NCI-H1417 (cell line): ENCODE measurements around the gene CDS2.

Experiments
- DNase-seq, 3 experiments: peaks; one replicate each; lab custom pipeline; 2025; lab: John Stamatoyannopoulos, UW

Gene CDS2

GRCh38 chr20:5181958-5182357, 55.1 kb downstream of the CDS2 start:
- no peak for DNase-seq

GRCh38 chr20:5182615-5183254, 55.9 kb downstream of the CDS2 start:
- DNase-seq, result no peak

GRCh38 chr20:5183731-5184474, 57.1 kb downstream of the CDS2 start:
- DNase-seq, result no peak

- no peak for DNase-seq
These were observed 57.9 kb downstream of the CDS2 start for GRCh38 chr20:5184684-5185083.

GRCh38 chr20:5187122-5187521, 60.3 kb downstream of the CDS2 start:
- no peak for DNase-seq

- no peak for DNase-seq
These were observed 61.9 kb downstream of the CDS2 start for GRCh38 chr20:5188736-5189135.

- DNase-seq, result no peak
These were observed 63.1 kb downstream of the CDS2 start for GRCh38 chr20:5189917-5190316.

GRCh38 chr20:5190444-5190843, 63.6 kb downstream of the CDS2 start:
- no peak for DNase-seq

- DNase-seq, result peak; percentile 66 to 92 (median 78)
These were observed 65.2 kb downstream of the CDS2 start for GRCh38 chr20:5191829-5192569.

GRCh38 chr20:5192570-5193431, 66.0 kb downstream of the CDS2 start:
- DNase-seq, result no peak

GRCh38 chr20:5195655-5196054, 68.8 kb downstream of the CDS2 start:
- no peak for DNase-seq

- no peak for DNase-seq
These were observed 69.3 kb downstream of the CDS2 start for GRCh38 chr20:5196149-5196548.

- no peak for DNase-seq
These were observed 70.5 kb downstream of the CDS2 start for GRCh38 chr20:5197270-5197827.

- DNase-seq, result no peak
These were observed 71.2 kb downstream of the CDS2 start for GRCh38 chr20:5197847-5198650.

GRCh38 chr20:5198651-5198924, 71.8 kb downstream of the CDS2 start:
- no peak for DNase-seq

- DNase-seq, result no peak
These were observed 76.6 kb downstream of the CDS2 start for GRCh38 chr20:5203380-5203779.

- DNase-seq, result peak; percentile 65 to 85 (median 73)
These were observed 78.8 kb downstream of the CDS2 start for GRCh38 chr20:5205348-5206210.

- DNase-seq, result no peak
These were observed 80.3 kb downstream of the CDS2 start for GRCh38 chr20:5207138-5207537.

- no peak for DNase-seq
These were observed 85.3 kb downstream of the CDS2 start for GRCh38 chr20:5211803-5212714.
